Measurements from ENCODE around the gene RUBCN. TPM values are rescaled to one million over a fixed set of nuclear protein-coding genes. Genes with fewer than 3 reads are reported as not detected.

Gene RUBCN
- total RNA-seq: 29.0 and 30.4 TPM in 2 replicates
- long read RNA-seq, partial matches to known transcripts: 1 of 5 reads
- long read RNA-seq, other reads (novel, unspliced or antisense): 4 of 5 reads

- Mint-ChIP-seq H3K27me3 (no peaks in the 10 kb centered on the region), H3K27ac (peak within 1 kb of the TSS; percentile 94), H3K4me1 (ENCODE audit: low read depth) (peaks cover 11% of the 10 kb centered on the region), H3K9me3 (ENCODE audit: low read depth) (no peaks in the 10 kb centered on the region), H3K36me3 (ENCODE audit: insufficient read depth) (no peaks in the 10 kb centered on the region), H3K4me3 (ENCODE audit: low read depth) (peak within 1 kb of the TSS; percentile 87)
- peak; percentile 92 for DNase-seq (ENCODE audit: low spot score, unreplicated experiment)
- TF ChIP-seq CTCF (IDR thresholded peaks at IDR 0.05; ENCODE audit: unreplicated experiment): no peak
Measured at GRCh38 chr3:197736491-197737318, at the start of gene RUBCN. TSS of gene RUBCN (minus strand) at chr3:197736904. CDS start at chr3:197736719, 185 bp downstream.

- no peaks in the 10 kb centered on the region for H3K9me3 Mint-ChIP-seq (ENCODE audit: low read depth)
- H3K4me1 Mint-ChIP-seq (ENCODE audit: low read depth): peaks cover 6% of the 10 kb centered on the region
- TF ChIP-seq CTCF (IDR thresholded peaks at IDR 0.05; ENCODE audit: unreplicated experiment): no peak
- H3K27ac Mint-ChIP-seq: no peak overlapping the region
- H3K27me3 Mint-ChIP-seq: no peaks in the 10 kb centered on the region
- peaks cover 16% of the 10 kb centered on the region for H3K36me3 Mint-ChIP-seq (ENCODE audit: insufficient read depth)
- DNase-seq (ENCODE audit: low spot score, unreplicated experiment): no peak
- H3K4me3 Mint-ChIP-seq (ENCODE audit: low read depth): no peak overlapping the region
Measured at GRCh38 chr3:197784019-197784585, 47.4 kb upstream of the RUBCN start.

GRCh38 chr3:197782230-197782629, 45.5 kb upstream of the RUBCN start:
- Mint-ChIP-seq H3K4me1 (ENCODE audit: low read depth) (peaks cover under 1% of the 10 kb centered on the region), H3K27me3 (no peaks in the 10 kb centered on the region), H3K4me3 (ENCODE audit: low read depth) (no peak overlapping the region), H3K9me3 (ENCODE audit: low read depth) (no peaks in the 10 kb centered on the region), H3K27ac (no peak overlapping the region), H3K36me3 (ENCODE audit: insufficient read depth) (peaks cover 25% of the 10 kb centered on the region)
- TF ChIP-seq CTCF (IDR thresholded peaks at IDR 0.05; ENCODE audit: unreplicated experiment): no peak
- DNase-seq (ENCODE audit: low spot score, unreplicated experiment): no peak

- no peak overlapping the region for H3K27ac Mint-ChIP-seq
- no peaks in the 10 kb centered on the region for H3K27me3 Mint-ChIP-seq
- H3K9me3 Mint-ChIP-seq (ENCODE audit: low read depth): no peaks in the 10 kb centered on the region
- TF ChIP-seq CTCF (IDR thresholded peaks at IDR 0.05; ENCODE audit: unreplicated experiment): no peak
- H3K4me1 Mint-ChIP-seq (ENCODE audit: low read depth): no peaks in the 10 kb centered on the region
- H3K36me3 Mint-ChIP-seq (ENCODE audit: insufficient read depth): peaks cover 40% of the 10 kb centered on the region
- no peak for DNase-seq (ENCODE audit: low spot score, unreplicated experiment)
- no peak overlapping the region for H3K4me3 Mint-ChIP-seq (ENCODE audit: low read depth)
Measured at GRCh38 chr3:197775317-197775716, 38.6 kb upstream of the RUBCN start.

- Mint-ChIP-seq H3K27ac (no peak overlapping the region), H3K4me3 (ENCODE audit: low read depth) (no peak overlapping the region), H3K27me3 (no peaks in the 10 kb centered on the region), H3K9me3 (ENCODE audit: low read depth) (no peaks in the 10 kb centered on the region), H3K4me1 (ENCODE audit: low read depth) (no peaks in the 10 kb centered on the region), H3K36me3 (ENCODE audit: insufficient read depth) (peaks cover 19% of the 10 kb centered on the region)
- TF ChIP-seq CTCF (IDR thresholded peaks at IDR 0.05; ENCODE audit: unreplicated experiment): no peak
- DNase-seq (ENCODE audit: low spot score, unreplicated experiment): no peak
Measured at GRCh38 chr3:197761784-197762183, 25.1 kb upstream of the RUBCN start.
